ENCODE results near the gene FMNL2.

DNA sequence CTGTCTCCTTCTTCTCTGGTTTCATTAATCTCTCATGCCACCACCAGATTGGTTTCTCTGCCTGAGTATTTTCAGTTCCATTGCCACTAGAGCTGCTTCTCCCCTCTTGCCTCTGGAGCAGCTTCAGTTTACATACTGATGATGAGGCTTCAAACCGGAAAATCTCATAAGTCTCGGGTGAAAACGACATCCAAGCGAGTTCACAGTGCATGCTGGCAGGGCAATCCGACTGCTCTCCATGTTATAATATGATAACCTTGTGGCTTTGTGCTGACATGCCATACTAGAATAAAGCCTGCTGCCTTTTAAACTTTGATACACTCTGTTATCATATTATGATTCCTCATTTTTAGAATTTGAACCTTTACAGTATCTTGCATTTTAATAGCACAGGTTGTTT is 228.8 kb downstream of the FMNL2 start:
- TF ChIP-seq CTCF (IDR thresholded peaks at IDR 0.05; ENCODE audit: low read depth, low read length, missing input control), result no peak
- TF ChIP-seq JUND (IDR thresholded peaks at IDR 0.05), result no peak
- no peak for TF ChIP-seq HNF4A (conservative IDR thresholded peaks at IDR 0.05)
- TF ChIP-seq SP1 (IDR thresholded peaks at IDR 0.05), result no peak
- TF ChIP-seq, protein P1, sequence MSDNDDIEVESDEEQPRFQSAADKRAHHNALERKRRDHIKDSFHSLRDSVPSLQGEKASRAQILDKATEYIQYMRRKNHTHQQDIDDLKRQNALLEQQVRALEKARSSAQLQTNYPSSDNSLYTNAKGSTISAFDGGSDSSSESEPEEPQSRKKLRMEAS (IDR thresholded peaks at IDR 0.05), result no peak
- no peak for TF ChIP-seq RXRA (IDR thresholded peaks at IDR 0.05)
- TF ChIP-seq, protein P2, sequence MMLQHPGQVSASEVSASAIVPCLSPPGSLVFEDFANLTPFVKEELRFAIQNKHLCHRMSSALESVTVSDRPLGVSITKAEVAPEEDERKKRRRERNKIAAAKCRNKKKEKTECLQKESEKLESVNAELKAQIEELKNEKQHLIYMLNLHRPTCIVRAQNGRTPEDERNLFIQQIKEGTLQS (IDR thresholded peaks at IDR 0.05), result no peak
- TF ChIP-seq YY1 (IDR thresholded peaks at IDR 0.05), result no peak
- TF ChIP-seq GABPA (IDR thresholded peaks at IDR 0.05 in 1 of 2, conservative IDR thresholded peaks at IDR 0.05 in 1 of 2), result no peak
- TF ChIP-seq TAF1 (conservative IDR thresholded peaks at IDR 0.05), result no peak
- no peak for TF ChIP-seq RAD21 (IDR thresholded peaks at IDR 0.05)
- TF ChIP-seq, protein P3, sequence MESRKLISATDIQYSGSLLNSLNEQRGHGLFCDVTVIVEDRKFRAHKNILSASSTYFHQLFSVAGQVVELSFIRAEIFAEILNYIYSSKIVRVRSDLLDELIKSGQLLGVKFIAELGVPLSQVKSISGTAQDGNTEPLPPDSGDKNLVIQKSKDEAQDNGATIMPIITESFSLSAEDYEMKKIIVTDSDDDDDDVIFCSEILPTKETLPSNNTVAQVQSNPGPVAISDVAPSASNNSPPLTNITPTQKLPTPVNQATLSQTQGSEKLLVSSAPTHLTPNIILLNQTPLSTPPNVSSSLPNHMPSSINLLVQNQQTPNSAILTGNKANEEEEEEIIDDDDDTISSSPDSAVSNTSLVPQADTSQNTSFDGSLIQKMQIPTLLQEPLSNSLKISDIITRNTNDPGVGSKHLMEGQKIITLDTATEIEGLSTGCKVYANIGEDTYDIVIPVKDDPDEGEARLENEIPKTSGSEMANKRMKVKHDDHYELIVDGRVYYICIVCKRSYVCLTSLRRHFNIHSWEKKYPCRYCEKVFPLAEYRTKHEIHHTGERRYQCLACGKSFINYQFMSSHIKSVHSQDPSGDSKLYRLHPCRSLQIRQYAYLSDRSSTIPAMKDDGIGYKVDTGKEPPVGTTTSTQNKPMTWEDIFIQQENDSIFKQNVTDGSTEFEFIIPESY (IDR thresholded peaks at IDR 0.05), result no peak
- TF ChIP-seq, protein P4, sequence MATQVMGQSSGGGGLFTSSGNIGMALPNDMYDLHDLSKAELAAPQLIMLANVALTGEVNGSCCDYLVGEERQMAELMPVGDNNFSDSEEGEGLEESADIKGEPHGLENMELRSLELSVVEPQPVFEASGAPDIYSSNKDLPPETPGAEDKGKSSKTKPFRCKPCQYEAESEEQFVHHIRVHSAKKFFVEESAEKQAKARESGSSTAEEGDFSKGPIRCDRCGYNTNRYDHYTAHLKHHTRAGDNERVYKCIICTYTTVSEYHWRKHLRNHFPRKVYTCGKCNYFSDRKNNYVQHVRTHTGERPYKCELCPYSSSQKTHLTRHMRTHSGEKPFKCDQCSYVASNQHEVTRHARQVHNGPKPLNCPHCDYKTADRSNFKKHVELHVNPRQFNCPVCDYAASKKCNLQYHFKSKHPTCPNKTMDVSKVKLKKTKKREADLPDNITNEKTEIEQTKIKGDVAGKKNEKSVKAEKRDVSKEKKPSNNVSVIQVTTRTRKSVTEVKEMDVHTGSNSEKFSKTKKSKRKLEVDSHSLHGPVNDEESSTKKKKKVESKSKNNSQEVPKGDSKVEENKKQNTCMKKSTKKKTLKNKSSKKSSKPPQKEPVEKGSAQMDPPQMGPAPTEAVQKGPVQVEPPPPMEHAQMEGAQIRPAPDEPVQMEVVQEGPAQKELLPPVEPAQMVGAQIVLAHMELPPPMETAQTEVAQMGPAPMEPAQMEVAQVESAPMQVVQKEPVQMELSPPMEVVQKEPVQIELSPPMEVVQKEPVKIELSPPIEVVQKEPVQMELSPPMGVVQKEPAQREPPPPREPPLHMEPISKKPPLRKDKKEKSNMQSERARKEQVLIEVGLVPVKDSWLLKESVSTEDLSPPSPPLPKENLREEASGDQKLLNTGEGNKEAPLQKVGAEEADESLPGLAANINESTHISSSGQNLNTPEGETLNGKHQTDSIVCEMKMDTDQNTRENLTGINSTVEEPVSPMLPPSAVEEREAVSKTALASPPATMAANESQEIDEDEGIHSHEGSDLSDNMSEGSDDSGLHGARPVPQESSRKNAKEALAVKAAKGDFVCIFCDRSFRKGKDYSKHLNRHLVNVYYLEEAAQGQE (IDR thresholded peaks at IDR 0.05), result no peak
- TF ChIP-seq EGR1 (IDR thresholded peaks at IDR 0.05; ENCODE audit: low read depth in 2 of 2), result no peak
